ENCODE data around the gene CDC42BPG.

DNA sequence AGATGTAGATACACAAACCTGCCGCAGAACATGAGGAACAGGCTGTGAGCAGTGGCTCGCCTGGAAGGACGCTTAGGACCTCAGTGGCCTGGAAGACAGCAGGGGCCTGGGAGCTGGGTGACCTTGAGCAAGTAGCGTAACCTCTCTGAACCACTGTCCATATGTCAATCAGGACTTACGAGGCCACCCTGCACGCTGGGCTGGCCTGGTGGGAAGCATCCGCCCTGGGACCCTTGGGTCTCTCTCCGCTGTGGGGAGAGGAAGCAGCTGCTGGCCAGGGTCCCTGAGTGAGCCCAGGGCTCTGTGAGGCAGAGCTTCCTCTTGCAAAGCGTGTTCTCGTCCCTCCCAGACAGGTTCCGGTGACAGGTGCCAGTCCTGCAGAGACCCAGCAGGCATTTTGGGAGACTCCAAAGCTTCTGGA is 48.0 kb upstream of the CDC42BPG start:
- TF ChIP-seq, protein P1, sequence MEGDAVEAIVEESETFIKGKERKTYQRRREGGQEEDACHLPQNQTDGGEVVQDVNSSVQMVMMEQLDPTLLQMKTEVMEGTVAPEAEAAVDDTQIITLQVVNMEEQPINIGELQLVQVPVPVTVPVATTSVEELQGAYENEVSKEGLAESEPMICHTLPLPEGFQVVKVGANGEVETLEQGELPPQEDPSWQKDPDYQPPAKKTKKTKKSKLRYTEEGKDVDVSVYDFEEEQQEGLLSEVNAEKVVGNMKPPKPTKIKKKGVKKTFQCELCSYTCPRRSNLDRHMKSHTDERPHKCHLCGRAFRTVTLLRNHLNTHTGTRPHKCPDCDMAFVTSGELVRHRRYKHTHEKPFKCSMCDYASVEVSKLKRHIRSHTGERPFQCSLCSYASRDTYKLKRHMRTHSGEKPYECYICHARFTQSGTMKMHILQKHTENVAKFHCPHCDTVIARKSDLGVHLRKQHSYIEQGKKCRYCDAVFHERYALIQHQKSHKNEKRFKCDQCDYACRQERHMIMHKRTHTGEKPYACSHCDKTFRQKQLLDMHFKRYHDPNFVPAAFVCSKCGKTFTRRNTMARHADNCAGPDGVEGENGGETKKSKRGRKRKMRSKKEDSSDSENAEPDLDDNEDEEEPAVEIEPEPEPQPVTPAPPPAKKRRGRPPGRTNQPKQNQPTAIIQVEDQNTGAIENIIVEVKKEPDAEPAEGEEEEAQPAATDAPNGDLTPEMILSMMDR (IDR thresholded peaks at IDR 0.05): no peak
- TF ChIP-seq POLR2A (IDR thresholded peaks at IDR 0.05; ENCODE audit: low read depth) (no peak), POLR2AphosphoS5 (IDR thresholded peaks at IDR 0.05) (no peak), EP300 (IDR thresholded peaks at IDR 0.05) (no peak)

Measured in esophagus muscularis mucosa (tissue), 4 donors.